Retinal pigment epithelial cell (primary cell): Measurements from ENCODE around the gene PRAMEF20.
"Not testable (repeated sequence)": the region's sequence is repeated elsewhere in the genome, so short reads cannot be mapped to it uniquely, and the experiment has no call there.

Experiments used
- DNase-seq: peaks from one replicate; pipeline ENCODE4 v3.0.0-alpha.2; 2010; ENCODE audit warnings: low read depth
- H3K4me3 ChIP-seq: 2 replicates; pipeline ENCODE4 v1.5.1; 2011; ENCODE audit warnings: mild to moderate bottlenecking, low read length, control low read depth, moderate library complexity
- TF ChIP-seq, protein P1 (sequence below): conservative IDR thresholded peaks from 2 replicates; pipeline ENCODE4 v1.5.1; 2011; ENCODE audit warnings: low read depth, low read length, control low read depth, inconsistent platforms

Gene PRAMEF20

DNA sequence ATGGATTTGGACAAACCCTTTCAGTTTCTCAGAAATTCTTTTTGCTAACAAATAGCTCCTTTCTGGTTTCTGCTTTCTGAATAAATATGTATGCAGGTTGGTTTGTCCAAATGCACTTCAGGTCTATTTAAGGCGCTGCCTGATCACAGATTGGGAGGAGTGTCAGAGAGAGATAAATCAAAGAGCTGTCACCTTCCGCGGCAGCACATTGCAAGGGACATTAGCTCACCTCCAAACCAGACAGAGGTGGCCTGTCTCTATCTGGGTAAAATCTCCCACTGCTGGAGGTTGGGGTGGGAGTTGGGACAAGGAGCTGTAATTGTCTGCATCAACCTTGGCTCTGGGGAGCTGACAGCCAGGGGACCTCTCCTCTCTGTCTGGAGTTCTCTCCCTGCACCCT, 25.2 kb downstream of the PRAMEF20 start:
- TF ChIP-seq, protein P1, sequence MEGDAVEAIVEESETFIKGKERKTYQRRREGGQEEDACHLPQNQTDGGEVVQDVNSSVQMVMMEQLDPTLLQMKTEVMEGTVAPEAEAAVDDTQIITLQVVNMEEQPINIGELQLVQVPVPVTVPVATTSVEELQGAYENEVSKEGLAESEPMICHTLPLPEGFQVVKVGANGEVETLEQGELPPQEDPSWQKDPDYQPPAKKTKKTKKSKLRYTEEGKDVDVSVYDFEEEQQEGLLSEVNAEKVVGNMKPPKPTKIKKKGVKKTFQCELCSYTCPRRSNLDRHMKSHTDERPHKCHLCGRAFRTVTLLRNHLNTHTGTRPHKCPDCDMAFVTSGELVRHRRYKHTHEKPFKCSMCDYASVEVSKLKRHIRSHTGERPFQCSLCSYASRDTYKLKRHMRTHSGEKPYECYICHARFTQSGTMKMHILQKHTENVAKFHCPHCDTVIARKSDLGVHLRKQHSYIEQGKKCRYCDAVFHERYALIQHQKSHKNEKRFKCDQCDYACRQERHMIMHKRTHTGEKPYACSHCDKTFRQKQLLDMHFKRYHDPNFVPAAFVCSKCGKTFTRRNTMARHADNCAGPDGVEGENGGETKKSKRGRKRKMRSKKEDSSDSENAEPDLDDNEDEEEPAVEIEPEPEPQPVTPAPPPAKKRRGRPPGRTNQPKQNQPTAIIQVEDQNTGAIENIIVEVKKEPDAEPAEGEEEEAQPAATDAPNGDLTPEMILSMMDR, result no peak
- H3K4me3 ChIP-seq, result no peak overlapping the region
- no peak for DNase-seq

DNA sequence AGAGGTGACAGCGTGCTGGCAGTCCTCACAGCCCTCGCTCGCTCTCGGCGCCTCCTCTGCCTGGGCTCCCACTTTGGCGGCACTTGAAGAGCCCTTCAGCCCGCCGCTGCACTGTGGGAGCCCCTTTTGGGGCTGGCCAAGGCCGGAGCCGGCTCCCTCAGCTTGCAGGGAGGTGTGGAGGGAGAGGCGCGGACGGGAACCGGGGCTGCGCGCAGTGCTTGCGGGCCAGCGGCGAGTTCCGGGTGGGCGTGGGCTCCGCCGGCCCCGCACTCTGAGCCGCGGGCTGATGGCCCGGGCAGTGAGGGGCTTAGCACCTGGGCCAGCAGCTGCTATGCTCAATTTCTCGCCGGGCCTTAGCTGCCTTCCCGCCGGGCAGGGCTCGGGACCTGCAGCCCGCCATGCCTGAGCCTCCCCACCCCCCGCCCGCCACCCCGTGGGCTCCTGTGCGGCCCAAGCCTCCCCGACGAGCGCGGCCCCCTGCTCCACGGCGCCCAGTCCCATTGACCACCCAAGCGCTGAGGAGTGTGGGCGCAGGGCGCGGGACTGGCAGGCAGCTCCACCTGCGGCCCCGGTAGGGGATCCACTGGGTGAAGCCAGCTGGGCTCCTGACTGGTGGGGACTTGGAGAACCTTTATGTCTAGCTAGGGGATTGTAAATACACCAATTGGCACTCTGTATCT, 29.0 kb downstream of the PRAMEF20 start:
- not testable (repeated sequence) for DNase-seq, H3K4me3 ChIP-seq

DNA sequence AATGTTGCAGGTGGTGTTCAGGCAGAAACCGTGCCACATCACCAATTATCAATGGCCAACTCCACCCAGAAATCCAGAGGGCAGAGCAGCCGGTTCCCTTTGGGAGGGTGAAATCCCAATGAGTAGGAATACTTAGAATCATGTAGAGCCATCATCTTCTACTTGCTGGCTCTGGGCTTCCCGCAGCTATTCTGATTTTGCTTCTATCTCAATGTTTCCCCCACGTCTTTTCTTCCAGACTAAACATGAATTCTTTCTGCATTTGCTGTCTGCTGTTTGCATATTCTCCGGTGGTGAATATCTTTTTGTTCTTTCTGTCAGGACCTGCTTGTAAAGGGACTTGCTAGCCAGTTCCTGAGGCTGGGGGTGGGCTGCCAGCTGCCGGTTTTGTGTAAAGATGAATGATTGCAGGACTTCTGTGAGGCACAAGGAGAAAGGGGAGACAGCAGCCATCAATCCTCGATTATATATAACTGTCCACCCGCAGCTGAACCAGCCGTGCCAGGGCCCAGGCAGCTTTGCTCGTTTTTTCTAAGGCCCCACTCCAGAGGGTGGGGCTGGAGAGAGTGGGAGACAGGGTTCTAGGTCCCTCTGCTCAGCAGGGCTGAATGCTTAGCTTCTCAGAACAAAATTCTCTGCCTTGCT, 33.2 kb downstream of the PRAMEF20 start:
- H3K4me3 ChIP-seq, result no peak overlapping the region
- TF ChIP-seq, protein P1, result no peak
- DNase-seq, result no peak

DNA sequence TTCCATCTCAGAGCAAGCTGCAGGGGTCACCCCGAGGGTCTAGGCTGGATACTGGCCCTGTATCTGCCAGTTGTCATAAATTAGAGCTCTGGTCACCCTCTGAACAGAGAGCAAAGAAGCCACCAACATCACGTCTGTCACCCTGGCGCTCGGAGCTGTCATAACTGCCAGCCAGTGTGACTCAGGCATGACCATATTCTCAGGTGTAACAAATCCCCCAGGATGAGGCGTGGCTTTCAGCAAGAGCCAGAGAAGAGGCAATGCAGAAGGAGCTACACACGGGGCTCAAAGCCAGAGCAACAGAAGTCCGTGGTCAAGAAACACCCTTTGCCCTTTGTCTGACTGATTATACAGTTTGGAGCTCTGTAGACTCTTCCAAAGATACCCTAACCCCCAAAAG, 40.0 kb downstream of the PRAMEF20 start:
- TF ChIP-seq, protein P1, result no peak
- DNase-seq, result no peak
- H3K4me3 ChIP-seq, result no peak overlapping the region

DNA sequence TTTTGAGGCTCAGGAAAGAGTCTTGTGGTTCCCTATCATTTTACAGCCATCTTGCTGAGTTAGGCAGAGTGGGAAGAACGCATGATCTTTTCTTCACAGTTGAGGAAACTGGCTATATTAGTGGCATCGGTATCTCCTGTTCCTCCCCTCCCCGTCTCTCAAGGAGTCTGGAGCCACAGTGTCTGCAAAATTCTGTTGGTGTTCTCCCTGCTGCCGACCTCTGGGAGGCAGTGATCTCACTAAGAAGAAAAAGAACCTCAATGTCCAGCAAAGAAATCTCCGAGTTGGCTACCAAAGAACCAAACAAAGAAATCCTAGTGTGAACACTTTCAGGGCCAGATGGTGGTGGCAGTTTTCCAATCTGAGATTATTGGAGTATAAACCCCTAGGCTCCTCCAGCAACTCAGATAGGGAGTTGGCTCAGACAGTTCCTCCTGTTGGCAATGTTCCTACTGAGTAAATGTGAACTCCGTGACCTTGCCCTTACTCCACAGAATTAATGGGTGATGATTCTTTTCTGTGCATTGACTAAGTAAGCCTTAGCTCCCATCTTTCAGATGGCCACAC, 41.2 kb downstream of the PRAMEF20 start:
- no peak for DNase-seq
- TF ChIP-seq, protein P1, result no peak
- no peak overlapping the region for H3K4me3 ChIP-seq

DNA sequence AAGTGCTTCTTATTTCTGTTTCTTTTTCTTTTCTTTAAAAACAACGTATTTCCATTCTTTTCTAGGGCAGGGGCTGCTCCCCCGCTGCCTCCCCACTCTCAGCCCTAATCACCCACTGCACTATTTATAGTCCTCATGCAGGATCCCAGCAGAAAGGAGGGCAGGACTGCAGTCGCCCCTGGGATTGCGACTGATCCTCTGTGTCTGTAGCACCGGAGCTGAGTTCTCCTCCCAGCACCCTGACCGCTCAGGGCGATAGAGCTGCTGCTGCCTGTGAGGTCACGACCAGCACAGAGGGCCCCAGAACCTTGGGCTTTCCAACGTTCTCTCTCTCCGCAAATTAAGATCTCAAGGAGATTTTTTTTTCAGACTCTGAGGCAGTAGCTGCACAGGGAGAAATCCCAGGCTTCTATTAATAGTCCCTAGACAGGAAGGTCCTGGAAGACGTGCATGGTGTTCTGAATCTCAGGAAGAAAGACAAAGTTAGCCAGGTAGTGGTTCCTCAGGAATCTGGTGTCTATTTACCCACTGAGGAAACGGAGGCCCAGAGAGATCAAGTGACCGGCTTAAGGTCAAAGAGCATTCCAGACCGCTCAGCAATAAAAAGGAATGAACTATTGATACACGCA, 46.8 kb downstream of the PRAMEF20 start:
- TF ChIP-seq, protein P1, result no peak
- H3K4me3 ChIP-seq, result no peak overlapping the region
- no peak for DNase-seq

DNA sequence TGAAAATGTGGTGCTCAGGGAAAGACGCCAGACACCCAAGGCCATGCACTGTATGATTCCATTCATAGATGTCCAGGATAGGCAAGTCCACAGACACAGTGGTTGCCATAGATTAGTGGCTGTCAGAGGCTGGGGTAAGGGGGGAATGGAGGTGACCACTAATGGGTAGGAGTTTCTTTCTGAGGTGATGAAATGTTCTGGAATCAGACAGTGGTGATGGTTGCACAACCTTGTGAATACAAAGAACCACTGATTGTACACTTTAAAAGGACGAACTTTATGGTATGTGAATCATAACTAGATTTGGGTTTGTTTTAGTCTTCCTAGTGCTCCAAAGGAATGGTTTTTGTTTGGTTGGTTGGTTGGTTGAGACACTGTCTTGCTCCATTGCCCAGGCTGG, 51.7 kb downstream of the PRAMEF20 start:
- TF ChIP-seq, protein P1, result no peak
- no peak for DNase-seq
- H3K4me3 ChIP-seq, result no peak overlapping the region
